Sigmoid colon (tissue), 7 donors: ENCODE results near the gene LY6G6F. TPM values are rescaled to one million over a fixed set of nuclear protein-coding genes. Genes with fewer than 3 reads are reported as not detected.
A peak's percentile ranks its signal among the peaks of the same experiment; 100 is the strongest.

Experiments
- DNase-seq: peaks from one replicate; pipeline ENCODE4 v3.0.0-alpha.2; 2019
- H3K27ac ChIP-seq, 4 donors: fragments of 200-600 bp; sonication (generic); one replicate each; pipeline ENCODE4 v1.5.1; 2016 to 2019; ENCODE audit warnings: mild to moderate bottlenecking in 1 of 4
- H3K27me3 ChIP-seq, 3 donors: fragments of 200-600 bp; sonication (generic); one replicate each; pipeline ENCODE4 v1.5.1; 2019; ENCODE audit warnings: mild to moderate bottlenecking in 1 of 3
- H3K36me3 ChIP-seq, 4 donors: fragments of 200-600 bp; sonication (generic); one replicate each; pipeline ENCODE4 v1.5.1; 2016 to 2019
- H3K4me1 ChIP-seq, 4 donors: fragments of 200-600 bp; sonication (generic); one replicate each; pipeline ENCODE4 v1.5.1; 2017 to 2019
- H3K4me3 ChIP-seq, 4 donors: fragments of 200-600 bp; sonication (generic); one replicate each; pipeline ENCODE4 v1.5.1; 2017 to 2019; ENCODE audit warnings: mild to moderate bottlenecking in 2 of 4, moderate library complexity in 1 of 4
- H3K9me3 ChIP-seq, 4 donors: fragments of 200-600 bp in 3 of 4; sonication (generic) in 3 of 4; one replicate each; pipeline versions ENCODE4 v1.5.1 to v1.6.1; 2013 to 2019
- CTCF ChIP-seq, 4 experiments: fragments of 450-650 bp in 3 of 4; fragments of 200-600 bp in 1 of 4; IDR thresholded peaks; one replicate each; pipeline ENCODE4 v1.5.1; 2016 to 2019; ENCODE audit warnings: antibody characterized with exemption in 4 of 4, mild to moderate bottlenecking in 3 of 4, moderate library complexity in 2 of 4
- EP300 ChIP-seq, 4 donors: sonication (generic); formaldehyde crosslinking; IDR thresholded peaks; one replicate each; pipeline ENCODE4 v1.6.1; 2017; ENCODE audit warnings: antibody characterized with exemption in 4 of 4
- POLR2A ChIP-seq, 2 donors: fragments of 450-650 bp; IDR thresholded peaks; one replicate each; pipeline ENCODE4 v1.6.1; 2016; ENCODE audit warnings: antibody characterized with exemption in 2 of 2, mild to moderate bottlenecking in 2 of 2, moderate library complexity in 2 of 2
- POLR2AphosphoS5 ChIP-seq, 4 donors: sonication (generic); formaldehyde crosslinking; IDR thresholded peaks; one replicate each; pipeline ENCODE4 v1.6.1; 2017; ENCODE audit warnings: antibody characterized with exemption in 4 of 4
- WGBS, 2 donors: extraction: QIAGEN DNeasy Blood & Tissue Kit; methylation state at CpG; one replicate each; pipeline ENCODE4 v1.1.7; 2013; 5-methylcytosine and 5-hydroxymethylcytosine counted together
- intact Hi-C: fragments of 100-400 bp; cut with DNase I; formaldehyde crosslinking; loops from one replicate; pipeline ENCODE4 v1.15.1; 2023
- polyA plus RNA-seq, 3 donors: library from polyadenylated mRNA; stranded (reverse); fragments of 200-250 nt; gene quantifications; one replicate each; pipeline ENCODE4 v1.2.3, GENCODE V29; 2013
- total RNA-seq, 4 donors: library from RNA; depleted of rRNA; stranded (reverse); fragments of >200 nt; gene quantifications; one replicate each; pipeline ENCODE4 v1.1.0, GENCODE V29; 2016
- donor health status: healthy with polysubstance abuse.
- donor health status: Bipolar disorder and iron deficiency.
- donor health status: healthy.

LY6G6F gene
- total and polyA plus RNA-seq, 7 donors, result not detected

GRCh38 chr6:31734247-31734820 is 27.7 kb downstream of the LY6G6F start:
- intact Hi-C loops, result no loop called here
- H3K27ac ChIP-seq, result peak overlapping the region; percentile 92 to 98 (median 94)
- peaks cover 24 to 36% (median 28%) of the 10 kb centered on the region in 4 donors for H3K36me3 ChIP-seq
- no peak for DNase-seq
- no peaks in the 10 kb centered on the region for H3K27me3 ChIP-seq
- no peaks in the 10 kb centered on the region for H3K9me3 ChIP-seq
- H3K4me1 ChIP-seq, result peaks cover 0 to 42% (median 35%) of the 10 kb centered on the region in 4 donors
- whole genome bisulfite sequencing, 2 donors, result 1 to 9% methylated on average over 2 of the region's 2 CpGs
- peak overlapping the region; percentile 64 to 76 (median 73) for H3K4me3 ChIP-seq
- TF ChIP-seq CTCF (IDR thresholded peaks at IDR 0.05) (no peak), POLR2A (IDR thresholded peaks at IDR 0.05) (no peak), POLR2AphosphoS5 (IDR thresholded peaks at IDR 0.05) (no peak)

- Histone ChIP-seq H3K4me1 (peaks cover 0 to 45% (median 37%) of the 10 kb centered on the region in 4 donors), H3K27me3 (no peaks in the 10 kb centered on the region), H3K4me3 (peak overlapping the region; percentile 64 to 76 (median 73)), H3K36me3 (peaks cover 24 to 36% (median 28%) of the 10 kb centered on the region in 4 donors), H3K9me3 (no peaks in the 10 kb centered on the region), H3K27ac (peak overlapping the region; percentile 92 to 98 (median 94))
- TF ChIP-seq EP300 (IDR thresholded peaks at IDR 0.05), result no peak
- peak in 2 of 4 donors; percentile 29 to 60 for TF ChIP-seq POLR2AphosphoS5 (IDR thresholded peaks at IDR 0.05)
- TF ChIP-seq POLR2A (IDR thresholded peaks at IDR 0.05), result peak in 1 of 2 donors; percentile 49
- no peak for TF ChIP-seq CTCF (IDR thresholded peaks at IDR 0.05)
- WGBS, 2 donors, result 0% methylated on average over 18 of the region's 18 CpGs
- no peak for DNase-seq
- intact Hi-C loops, result no loop called here
Measured at GRCh38 chr6:31734821-31735406, 28.2 kb downstream of the LY6G6F start.

- H3K9me3 ChIP-seq, result no peaks in the 10 kb centered on the region
- peaks cover 23 to 30% (median 27%) of the 10 kb centered on the region in 4 donors for H3K36me3 ChIP-seq
- TF ChIP-seq POLR2AphosphoS5 (IDR thresholded peaks at IDR 0.05) (peak; percentile 97 to 98 (median 98)), CTCF (IDR thresholded peaks at IDR 0.05) (no peak), POLR2A (IDR thresholded peaks at IDR 0.05) (peak; percentile 88 to 97), EP300 (IDR thresholded peaks at IDR 0.05) (no peak)
- no peaks in the 10 kb centered on the region for H3K27me3 ChIP-seq
- H3K4me1 ChIP-seq, result peaks cover 0 to 49% (median 40%) of the 10 kb centered on the region in 4 donors
- DNase-seq, result peak; percentile 95
- WGBS, 2 donors, result 0 to 1% methylated on average over 24 of the region's 24 CpGs
- peak within 1 kb of the TSS; percentile 64 to 76 (median 73) for H3K4me3 ChIP-seq
- intact Hi-C loops, result no loop called here
- H3K27ac ChIP-seq, result peak within 1 kb of the TSS; percentile 92 to 98 (median 94)
Measured at GRCh38 chr6:31736021-31736767, 29.5 kb downstream of the LY6G6F start, which contains the start of gene CLIC1. Gene CLIC1, minus strand, starts transcription at chr6:31736530. Its CDS starts 230 bp downstream, at chr6:31736300.

GRCh38 chr6:31736768-31737314 is 30.2 kb downstream of the LY6G6F start:
- Histone ChIP-seq H3K4me1 (peaks cover 0 to 49% (median 40%) of the 10 kb centered on the region in 4 donors), H3K36me3 (peaks cover 17 to 23% (median 21%) of the 10 kb centered on the region in 4 donors), H3K4me3 (peak overlapping the region; percentile 64 to 76 (median 73)), H3K27me3 (no peaks in the 10 kb centered on the region), H3K27ac (peak overlapping the region; percentile 92 to 98 (median 94)), H3K9me3 (no peaks in the 10 kb centered on the region)
- intact Hi-C loops, result no loop called here
- DNase-seq, result no peak
- WGBS, 2 donors, result 15 to 20% methylated on average over 10 of the region's 10 CpGs
- TF ChIP-seq EP300 (IDR thresholded peaks at IDR 0.05) (no peak), CTCF (IDR thresholded peaks at IDR 0.05) (no peak), POLR2AphosphoS5 (IDR thresholded peaks at IDR 0.05) (no peak), POLR2A (IDR thresholded peaks at IDR 0.05) (no peak)
